HepG2 (cell line): ENCODE data around the gene AUP1. TPM values are rescaled to one million over a fixed set of nuclear protein-coding genes. Genes with fewer than 3 reads are reported as not detected.

Source experiments
- BORCS8-MEF2B ChIP-seq: sonication (generic); formaldehyde crosslinking; IDR thresholded peaks from 2 replicates; pipeline ENCODE4 v1.8.0; 2022; ENCODE audit warnings: mild to moderate bottlenecking, missing genetic modification reagents
- MED1 ChIP-seq: sonication (generic); formaldehyde crosslinking; IDR thresholded peaks from 2 replicates; pipeline ENCODE4 v1.4.0; 2020; ENCODE audit warnings: missing genetic modification reagents
- MXD4 ChIP-seq: IDR thresholded peaks from 2 replicates; pipeline ENCODE4 v1.6.1; 2016; ENCODE audit warnings: mild to moderate bottlenecking, missing biosample characterization, missing genetic modification reagents
- NCOA5 ChIP-seq: sonication (generic); formaldehyde crosslinking; IDR thresholded peaks from 2 replicates; pipeline ENCODE4 v1.4.0; 2020; ENCODE audit warnings: missing genetic modification reagents
- RXRA ChIP-seq: sonication (generic); formaldehyde crosslinking; IDR thresholded peaks from 2 replicates; pipeline ENCODE4 v1.5.1; 2020; ENCODE audit warnings: missing genetic modification reagents
- ZFX ChIP-seq: sonication (generic); formaldehyde crosslinking; IDR thresholded peaks from 2 replicates; pipeline ENCODE4 v1.4.0; 2020; ENCODE audit warnings: mild to moderate bottlenecking, low read depth, missing genetic modification reagents, moderate library complexity
- ZNF776 ChIP-seq: sonication (generic); formaldehyde crosslinking; IDR thresholded peaks from 2 replicates; pipeline ENCODE4 v1.4.0; 2020; ENCODE audit warnings: mild to moderate bottlenecking, missing genetic modification reagents
- ZSCAN20 ChIP-seq: sonication (generic); formaldehyde crosslinking; IDR thresholded peaks from 2 replicates; pipeline ENCODE4 v1.4.0; 2020; ENCODE audit warnings: missing genetic modification reagents, mild to moderate bottlenecking, borderline replicate concordance
- ZSCAN21 ChIP-seq: sonication (generic); formaldehyde crosslinking; IDR thresholded peaks from 2 replicates; pipeline ENCODE4 v1.8.0; 2022; ENCODE audit warnings: mild to moderate bottlenecking, missing genetic modification reagents, moderate library complexity, borderline replicate concordance
- polyA plus RNA-seq, 8 experiments: library from polyadenylated mRNA; depleted of rRNA in 3 of 8; stranded (reverse) in 7 of 8; unstranded in 1 of 8; fragments of >200 nt; fragmentation: Illumina TruSeq in 4 of 8; extraction: Trizol in 4 of 8; gene quantifications; 2 replicates each; pipeline versions ENCODE4 v1.2.1 to v1.2.3, GENCODE V29; 2011 to 2016; ENCODE audit warnings: low read depth in 4 of 8, missing spikeins in 1 of 8, mixed read lengths in 1 of 8; ENCODE audit not compliant: insufficient read depth in 1 of 8
- total RNA-seq, 5 experiments: library from RNA; depleted of rRNA; stranded (reverse); fragments of >200 nt; fragmentation: Illumina TruSeq; extraction: Trizol; gene quantifications; 2 replicates each; pipeline ENCODE4 v1.2.3, GENCODE V29; 2016; ENCODE audit warnings: low read depth in 1 of 5
- TF ChIP-seq, protein P1 (sequence below), 2 experiments: fragments of 450-650 bp in 1 of 2; sonication (generic) in 1 of 2; formaldehyde crosslinking in 1 of 2; IDR thresholded peaks; 2 replicates each; pipeline versions ENCODE4 v1.6.1 to v1.8.0; 2016 to 2022; ENCODE audit warnings: antibody characterized with exemption in 1 of 2, mild to moderate bottlenecking in 1 of 2, missing genetic modification reagents in 1 of 2
- TF ChIP-seq, protein P2 (sequence below): sonication (generic); formaldehyde crosslinking; conservative IDR thresholded peaks from 2 replicates; pipeline ENCODE4 v1.4.0; 2020; ENCODE audit warnings: missing genetic modification reagents
- TF ChIP-seq, protein P3 (sequence below): sonication (generic); formaldehyde crosslinking; IDR thresholded peaks from 2 replicates; pipeline ENCODE4 v1.4.0; 2020; ENCODE audit warnings: missing genetic modification reagents
- TF ChIP-seq, protein P4 (sequence below): conservative IDR thresholded peaks from 2 replicates; pipeline ENCODE4 v1.6.1; 2018; ENCODE audit warnings: missing genetic modification reagents

AUP1 gene
- total and polyA plus RNA-seq, 2 of the 13 experiments (the other 11 are each of a cell fraction or from before 2014, with no cell fraction given): 174 to 267 TPM

DNA sequence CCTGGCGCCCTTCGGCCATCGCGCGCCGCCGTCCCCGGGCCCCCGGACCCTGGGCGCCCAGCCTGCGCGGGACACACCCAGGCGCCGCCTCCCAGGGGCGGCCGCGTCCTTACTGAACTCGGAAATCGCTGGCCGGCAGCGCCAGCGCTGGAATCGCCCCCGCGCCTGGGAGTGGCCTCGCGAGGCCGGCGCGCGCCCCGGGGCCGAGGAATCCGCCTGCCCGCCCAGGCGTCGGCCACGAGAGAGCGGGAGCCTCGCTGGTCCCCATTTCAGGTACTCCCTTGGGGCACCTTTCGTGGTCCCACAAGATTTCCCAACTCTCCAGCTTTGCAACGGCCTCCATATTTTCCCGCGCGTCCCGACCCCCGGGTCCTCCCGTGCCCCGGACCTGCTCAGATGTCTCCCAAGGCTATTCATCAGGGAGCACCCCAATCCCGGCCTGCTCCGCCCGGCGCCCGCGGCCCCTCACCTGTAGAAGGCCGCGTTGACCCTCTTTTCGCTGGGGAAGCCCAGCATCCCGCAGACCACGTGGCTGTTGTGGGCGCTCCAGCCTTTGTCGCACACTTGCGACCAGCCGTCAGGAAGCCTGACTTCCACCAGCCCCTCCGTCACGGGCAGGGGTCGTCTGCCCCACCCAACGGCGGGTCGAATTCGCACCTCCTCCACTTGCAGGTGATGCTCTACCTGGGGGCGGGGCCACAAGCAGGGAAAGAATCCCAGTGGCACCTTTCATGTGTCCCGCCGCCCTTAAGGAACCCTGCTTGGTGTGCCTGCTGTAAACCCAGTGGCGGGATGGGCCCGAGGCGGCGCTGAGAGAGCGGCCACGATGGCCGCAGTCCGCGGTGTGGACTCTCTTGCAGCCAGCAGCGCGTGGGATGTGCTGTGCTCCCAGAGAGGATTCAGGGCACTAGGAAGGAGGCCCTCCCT is 19.7 kb upstream of the AUP1 start (continued):
- TF ChIP-seq, protein P1, sequence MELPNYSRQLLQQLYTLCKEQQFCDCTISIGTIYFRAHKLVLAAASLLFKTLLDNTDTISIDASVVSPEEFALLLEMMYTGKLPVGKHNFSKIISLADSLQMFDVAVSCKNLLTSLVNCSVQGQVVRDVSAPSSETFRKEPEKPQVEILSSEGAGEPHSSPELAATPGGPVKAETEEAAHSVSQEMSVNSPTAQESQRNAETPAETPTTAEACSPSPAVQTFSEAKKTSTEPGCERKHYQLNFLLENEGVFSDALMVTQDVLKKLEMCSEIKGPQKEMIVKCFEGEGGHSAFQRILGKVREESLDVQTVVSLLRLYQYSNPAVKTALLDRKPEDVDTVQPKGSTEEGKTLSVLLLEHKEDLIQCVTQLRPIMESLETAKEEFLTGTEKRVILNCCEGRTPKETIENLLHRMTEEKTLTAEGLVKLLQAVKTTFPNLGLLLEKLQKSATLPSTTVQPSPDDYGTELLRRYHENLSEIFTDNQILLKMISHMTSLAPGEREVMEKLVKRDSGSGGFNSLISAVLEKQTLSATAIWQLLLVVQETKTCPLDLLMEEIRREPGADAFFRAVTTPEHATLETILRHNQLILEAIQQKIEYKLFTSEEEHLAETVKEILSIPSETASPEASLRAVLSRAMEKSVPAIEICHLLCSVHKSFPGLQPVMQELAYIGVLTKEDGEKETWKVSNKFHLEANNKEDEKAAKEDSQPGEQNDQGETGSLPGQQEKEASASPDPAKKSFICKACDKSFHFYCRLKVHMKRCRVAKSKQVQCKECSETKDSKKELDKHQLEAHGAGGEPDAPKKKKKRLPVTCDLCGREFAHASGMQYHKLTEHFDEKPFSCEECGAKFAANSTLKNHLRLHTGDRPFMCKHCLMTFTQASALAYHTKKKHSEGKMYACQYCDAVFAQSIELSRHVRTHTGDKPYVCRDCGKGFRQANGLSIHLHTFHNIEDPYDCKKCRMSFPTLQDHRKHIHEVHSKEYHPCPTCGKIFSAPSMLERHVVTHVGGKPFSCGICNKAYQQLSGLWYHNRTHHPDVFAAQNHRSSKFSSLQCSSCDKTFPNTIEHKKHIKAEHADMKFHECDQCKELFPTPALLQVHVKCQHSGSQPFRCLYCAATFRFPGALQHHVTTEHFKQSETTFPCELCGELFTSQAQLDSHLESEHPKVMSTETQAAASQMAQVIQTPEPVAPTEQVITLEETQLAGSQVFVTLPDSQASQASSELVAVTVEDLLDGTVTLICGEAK (IDR thresholded peaks at IDR 0.05): no peak
- TF ChIP-seq, protein P1 (CRISPR knock-in tag; IDR thresholded peaks at IDR 0.05): 0 out of 2 replicates have a peak, but pooled peaks have one; percentile 7
- peak; percentile 32; the same call in 1 of the 2 replicates for TF ChIP-seq BORCS8-MEF2B
- TF ChIP-seq NCOA5 (CRISPR knock-in tag): no peak
- TF ChIP-seq, protein P2, sequence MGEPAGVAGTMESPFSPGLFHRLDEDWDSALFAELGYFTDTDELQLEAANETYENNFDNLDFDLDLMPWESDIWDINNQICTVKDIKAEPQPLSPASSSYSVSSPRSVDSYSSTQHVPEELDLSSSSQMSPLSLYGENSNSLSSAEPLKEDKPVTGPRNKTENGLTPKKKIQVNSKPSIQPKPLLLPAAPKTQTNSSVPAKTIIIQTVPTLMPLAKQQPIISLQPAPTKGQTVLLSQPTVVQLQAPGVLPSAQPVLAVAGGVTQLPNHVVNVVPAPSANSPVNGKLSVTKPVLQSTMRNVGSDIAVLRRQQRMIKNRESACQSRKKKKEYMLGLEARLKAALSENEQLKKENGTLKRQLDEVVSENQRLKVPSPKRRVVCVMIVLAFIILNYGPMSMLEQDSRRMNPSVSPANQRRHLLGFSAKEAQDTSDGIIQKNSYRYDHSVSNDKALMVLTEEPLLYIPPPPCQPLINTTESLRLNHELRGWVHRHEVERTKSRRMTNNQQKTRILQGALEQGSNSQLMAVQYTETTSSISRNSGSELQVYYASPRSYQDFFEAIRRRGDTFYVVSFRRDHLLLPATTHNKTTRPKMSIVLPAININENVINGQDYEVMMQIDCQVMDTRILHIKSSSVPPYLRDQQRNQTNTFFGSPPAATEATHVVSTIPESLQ: no peak
- TF ChIP-seq MXD4 (CRISPR knock-in tag): peak; percentile 20; the same call in 1 of the 2 replicates
- TF ChIP-seq RXRA (CRISPR knock-in tag): peak; percentile 68; the same call in 1 of the 2 replicates
- peak; percentile 92 for TF ChIP-seq ZNF776
- TF ChIP-seq, protein P3, sequence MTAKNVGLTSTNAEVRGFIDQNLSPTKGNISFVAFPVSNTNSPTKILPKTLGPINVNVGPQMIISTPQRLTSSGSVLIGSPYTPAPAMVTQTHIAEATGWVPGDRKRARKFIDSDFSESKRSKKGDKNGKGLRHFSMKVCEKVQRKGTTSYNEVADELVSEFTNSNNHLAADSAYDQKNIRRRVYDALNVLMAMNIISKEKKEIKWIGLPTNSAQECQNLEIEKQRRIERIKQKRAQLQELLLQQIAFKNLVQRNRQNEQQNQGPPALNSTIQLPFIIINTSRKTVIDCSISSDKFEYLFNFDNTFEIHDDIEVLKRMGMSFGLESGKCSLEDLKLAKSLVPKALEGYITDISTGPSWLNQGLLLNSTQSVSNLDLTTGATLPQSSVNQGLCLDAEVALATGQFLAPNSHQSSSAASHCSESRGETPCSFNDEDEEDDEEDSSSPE (CRISPR knock-in tag): peak; percentile 70
- TF ChIP-seq, protein P4, sequence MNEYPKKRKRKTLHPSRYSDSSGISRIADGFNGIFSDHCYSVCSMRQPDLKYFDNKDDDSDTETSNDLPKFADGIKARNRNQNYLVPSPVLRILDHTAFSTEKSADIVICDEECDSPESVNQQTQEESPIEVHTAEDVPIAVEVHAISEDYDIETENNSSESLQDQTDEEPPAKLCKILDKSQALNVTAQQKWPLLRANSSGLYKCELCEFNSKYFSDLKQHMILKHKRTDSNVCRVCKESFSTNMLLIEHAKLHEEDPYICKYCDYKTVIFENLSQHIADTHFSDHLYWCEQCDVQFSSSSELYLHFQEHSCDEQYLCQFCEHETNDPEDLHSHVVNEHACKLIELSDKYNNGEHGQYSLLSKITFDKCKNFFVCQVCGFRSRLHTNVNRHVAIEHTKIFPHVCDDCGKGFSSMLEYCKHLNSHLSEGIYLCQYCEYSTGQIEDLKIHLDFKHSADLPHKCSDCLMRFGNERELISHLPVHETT: peak; percentile 49; the same call in 1 of the 2 replicates
- TF ChIP-seq MED1 (CRISPR knock-in tag): 0 out of 2 replicates have a peak, but pooled peaks have one; percentile 27
- peak; percentile 61; the same call in 1 of the 2 replicates for TF ChIP-seq ZSCAN21 (CRISPR knock-in tag)
- 0 out of 2 replicates have a peak, but pooled peaks have one; percentile 18 for TF ChIP-seq ZFX (CRISPR knock-in tag)
- TF ChIP-seq ZSCAN20 (CRISPR knock-in tag): peak; percentile 86; the same call in 1 of the 2 replicates
